HG03060 (cell line): ENCODE data around the gene UBL4A.

ENCODE experiments used
- ATAC-seq: cut with Tn5 transposase; IDR thresholded peaks from one replicate; pipeline ENCODE4 v1.9.1; 2021; ENCODE audit warnings: low read depth, moderate number of reproducible peaks; ENCODE audit not compliant: unreplicated experiment

Gene UBL4A

DNA sequence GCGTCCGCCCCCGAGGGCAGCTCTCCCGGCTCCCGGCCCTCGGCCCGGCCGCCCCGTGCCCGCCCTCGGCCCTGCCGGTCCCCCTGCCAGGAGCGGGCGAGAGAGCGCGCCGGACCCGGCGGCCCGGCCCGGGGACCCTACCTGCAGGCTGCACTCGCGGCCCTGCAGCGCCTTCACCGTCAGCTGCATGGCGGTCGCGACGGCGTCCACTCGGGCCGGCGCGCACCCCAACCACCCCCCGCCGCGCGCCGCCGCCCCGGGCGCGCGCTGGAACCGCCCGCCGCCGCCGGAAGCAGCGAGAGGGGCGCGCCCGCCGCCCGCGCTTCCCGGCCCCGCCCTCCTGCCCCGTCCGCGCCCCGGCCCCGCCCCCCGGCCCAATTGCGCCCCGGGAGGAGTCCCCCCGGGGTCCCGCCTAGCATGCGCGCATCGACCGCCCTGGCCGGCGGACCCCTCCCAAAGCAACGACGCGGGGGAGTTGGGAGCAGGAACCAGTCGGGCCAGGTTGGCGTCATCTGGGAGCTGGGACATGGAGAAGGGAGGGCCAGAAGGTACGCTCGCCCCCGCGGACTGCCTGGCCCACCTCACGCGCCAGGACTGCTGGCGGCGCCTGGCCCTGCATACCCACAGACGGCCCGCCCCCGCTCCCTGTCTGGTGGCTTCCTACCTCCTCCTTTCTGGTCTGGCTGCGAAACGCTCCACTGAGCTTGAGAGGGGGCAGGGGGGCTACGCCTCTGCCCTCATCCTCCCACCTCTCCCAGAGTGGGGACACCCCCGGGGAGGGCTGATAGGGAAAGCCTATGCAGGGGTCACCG lies at the start of gene UBL4A:
TSS of gene UBL4A (minus strand) at position 220 of the 812 bp plus-strand sequence. CDS start at position 189, 31 bp downstream.
- ATAC-seq = no peak

DNA sequence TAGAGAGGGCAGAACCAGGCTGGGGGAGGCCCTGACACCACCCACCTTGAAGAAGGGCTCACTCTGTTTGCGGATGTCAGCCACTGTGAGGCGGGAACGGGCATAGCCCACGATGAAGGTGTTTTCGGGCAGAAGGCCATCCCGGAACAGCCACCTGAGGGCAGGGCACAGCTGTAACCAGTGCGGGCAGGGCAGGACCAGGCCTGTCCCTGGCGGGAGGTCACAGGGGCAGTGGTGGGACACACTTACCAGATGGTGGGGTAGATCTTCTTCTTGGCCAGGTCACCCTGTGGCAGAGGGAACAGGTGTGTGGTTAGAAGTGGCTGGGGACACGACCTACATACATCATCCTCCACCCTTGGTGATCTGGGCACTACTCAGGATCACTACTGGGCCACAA lies 49.5 kb upstream of the UBL4A start:
- no peak for ATAC-seq

DNA sequence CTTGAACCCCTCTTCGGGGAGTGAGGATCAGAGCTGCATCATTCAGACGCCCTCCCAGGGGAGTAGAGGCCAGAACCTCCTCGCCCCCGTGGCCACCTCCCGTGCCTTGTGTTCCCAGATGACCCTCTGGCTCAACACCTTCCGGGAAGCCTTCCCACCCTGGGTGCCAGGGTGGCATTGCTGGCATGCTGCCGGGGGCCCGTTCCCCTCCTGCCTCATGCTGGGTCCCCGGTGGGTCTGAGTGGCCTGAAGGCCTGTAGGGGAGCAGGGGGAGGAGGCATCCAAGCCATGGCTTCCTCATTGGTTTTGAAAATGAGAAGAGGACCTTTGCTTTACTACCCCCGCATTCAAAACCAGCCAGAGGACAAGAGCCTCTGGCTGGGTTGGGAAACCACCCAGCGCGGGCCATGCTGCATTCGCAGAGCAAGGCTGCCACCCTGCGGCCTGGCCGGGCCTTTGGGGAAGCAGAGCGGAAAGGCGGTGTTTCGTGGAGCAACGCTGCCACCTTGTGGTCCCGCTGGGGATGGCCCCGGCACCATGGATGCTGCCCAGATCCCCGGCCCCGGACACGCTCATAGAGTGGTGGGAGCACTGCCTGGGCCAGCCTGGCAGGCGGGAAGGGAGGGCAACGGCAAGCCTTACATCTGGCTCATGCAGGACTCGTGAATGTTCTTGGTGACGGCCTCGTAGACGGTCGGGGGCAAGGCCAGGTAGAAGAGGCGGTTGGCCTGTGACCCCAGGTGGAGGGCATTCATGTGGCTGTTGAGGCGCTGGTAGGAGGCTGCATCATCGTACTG lies 48.3 kb upstream of the UBL4A start:
- no peak for ATAC-seq

DNA sequence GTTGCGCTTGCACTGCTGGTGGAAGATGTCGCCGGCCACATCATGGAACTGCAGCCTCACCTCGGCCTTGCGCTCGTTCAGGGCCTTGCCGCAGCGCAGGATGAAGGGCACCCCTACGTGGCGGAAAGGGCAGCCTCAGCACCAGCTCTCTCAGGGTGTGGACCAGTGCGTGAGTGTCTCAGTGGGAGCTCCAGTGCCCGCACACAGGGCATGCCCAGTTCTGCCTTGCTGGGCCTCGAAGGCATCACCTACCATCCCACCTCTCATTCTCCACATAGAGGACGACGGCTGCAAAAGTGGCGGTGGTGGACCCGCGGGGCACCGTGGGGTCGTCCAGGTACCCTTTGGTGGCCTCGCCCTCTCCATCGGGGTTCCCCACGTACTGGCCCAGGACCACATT lies 46.3 kb upstream of the UBL4A start:
- no peak for ATAC-seq

DNA sequence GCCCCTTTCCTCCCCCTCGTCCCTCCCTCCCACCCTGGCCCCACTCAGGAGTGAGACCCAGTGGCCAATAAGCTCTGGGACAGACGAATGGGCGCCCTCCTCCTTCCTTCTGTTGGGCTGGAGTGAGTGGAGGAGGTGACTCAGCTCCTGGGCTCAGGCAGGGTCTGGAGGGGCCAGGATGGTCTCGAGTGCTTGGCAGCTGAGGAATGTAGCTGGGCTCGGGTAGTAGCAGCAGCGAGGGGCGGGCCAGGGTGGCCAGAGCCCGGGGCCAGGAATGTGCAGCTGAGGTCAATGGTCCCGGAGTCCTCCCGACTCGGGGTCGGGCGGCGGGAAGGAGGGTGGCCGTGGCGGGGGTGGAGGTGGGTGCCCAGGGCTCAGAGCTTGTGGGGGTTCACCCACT lies 45.2 kb upstream of the UBL4A start:
- no peak for ATAC-seq

DNA sequence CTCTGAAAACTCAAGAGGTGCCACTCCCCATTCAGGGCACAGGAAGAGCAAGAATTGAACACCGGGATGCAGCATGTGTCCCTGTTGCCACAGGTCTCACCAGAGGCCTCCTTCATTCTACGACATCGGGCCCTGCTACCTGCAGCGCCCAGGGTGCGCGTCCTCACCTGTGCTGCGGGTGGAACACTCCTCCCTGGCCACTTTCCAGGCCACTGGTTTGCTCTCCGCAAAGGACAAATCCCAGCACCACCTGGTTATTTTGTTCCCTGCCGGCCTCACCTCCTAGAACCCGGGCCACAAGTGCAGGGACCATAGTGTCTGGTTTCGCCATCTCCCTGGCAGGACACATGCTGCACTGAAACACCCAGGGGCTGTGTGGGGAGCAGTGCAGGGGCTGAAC lies 43.9 kb upstream of the UBL4A start:
- ATAC-seq = no peak

DNA sequence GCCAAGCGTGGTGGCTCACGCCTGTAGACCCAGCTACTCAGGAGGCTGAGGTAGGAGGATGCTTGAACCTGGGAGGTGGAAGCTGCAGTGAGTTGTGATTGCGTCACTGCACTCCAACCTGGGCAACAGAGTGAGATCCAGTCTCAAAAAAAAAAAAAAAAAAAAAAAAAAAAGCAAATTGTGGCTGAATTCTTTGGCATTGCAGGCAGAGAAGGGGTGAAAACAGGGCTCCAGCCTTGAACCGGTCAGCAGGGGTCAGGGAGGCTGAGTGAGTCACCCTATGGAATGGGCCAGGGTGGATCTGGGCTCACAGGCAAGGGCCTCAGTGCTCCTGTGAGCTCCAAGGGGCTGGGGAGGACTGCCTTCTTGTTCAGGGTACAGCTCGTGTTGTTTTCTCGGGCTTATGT lies 42.8 kb upstream of the UBL4A start:
- ATAC-seq = no peak

DNA sequence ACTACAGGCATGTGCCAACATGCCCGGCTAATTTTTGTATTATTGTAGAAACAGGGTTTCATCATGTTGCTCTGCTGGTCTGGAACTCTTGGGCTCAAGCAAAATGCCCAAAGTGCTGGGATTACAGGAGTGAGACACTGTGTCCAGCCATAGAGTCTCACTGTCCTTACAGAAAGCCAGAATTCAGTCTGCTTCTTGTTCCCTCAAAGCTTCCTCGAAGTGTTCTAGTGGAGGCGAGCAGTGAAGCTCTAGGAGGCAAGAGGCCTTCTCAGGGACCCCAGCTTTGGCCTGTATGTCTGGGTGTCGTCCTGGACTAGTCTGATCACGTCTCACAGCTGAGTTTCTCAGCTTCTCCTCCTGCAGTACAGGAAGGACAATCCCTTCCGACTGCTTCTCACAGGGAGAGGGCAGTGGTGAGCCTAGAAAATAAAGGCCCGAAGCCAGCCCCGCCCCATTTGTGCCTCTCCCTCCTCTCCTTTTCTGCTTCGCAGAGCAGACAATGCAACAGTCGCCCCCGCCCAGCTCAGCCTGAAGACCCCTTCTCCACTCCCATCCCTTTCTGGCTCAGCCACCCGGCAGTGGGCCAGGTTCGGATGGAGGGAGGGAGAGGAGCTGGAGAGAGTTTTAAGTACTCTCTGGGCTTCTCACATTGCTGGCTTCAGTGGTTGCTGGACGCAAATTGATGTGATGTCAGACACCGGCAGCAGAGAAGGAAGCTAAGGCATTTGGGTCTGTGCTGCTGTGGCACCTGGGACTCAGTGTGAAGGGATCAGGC lies 40.7 kb upstream of the UBL4A start:
- no peak for ATAC-seq

DNA sequence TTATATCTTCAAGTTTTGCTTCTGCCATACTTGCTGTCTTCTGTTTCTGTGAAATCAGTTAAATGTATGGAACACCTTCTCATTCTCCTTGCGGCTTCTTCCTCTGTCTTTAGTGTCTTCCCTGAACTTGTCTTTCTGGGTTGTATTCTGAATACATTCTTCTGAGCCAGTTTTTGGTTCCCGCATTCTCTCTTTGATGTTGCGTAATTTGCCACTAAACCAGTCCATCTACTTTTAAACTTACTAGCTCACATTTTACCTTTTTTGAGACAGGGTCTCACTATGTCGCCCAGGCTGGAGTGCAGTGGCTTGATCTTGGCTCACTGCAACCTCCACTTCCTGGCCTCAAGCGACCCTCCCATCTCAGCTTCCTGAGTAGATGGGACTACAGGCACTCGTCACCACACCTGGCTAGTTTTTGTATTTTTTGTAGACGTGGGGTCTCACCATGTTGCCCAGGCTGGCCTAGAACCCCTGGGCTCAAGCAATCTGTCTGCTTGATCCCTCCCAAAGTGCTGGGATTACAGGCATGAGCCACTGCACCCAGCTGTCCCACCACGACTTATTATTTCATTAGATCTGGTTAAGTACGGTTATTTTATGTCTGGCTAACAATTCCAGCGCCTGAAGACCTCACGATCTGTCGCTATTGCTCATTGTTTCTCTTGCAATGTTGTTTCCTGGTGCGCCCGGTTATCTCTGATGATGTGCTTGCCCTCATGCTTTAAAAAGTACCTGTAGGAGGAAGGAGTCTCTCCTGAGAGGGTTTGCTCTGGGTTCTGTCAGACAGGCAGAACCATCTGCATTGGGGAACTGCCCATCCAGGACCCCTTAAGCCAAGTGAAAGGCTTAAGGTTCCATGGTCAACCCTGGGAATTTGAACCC lies 39.4 kb upstream of the UBL4A start:
- no peak for ATAC-seq

DNA sequence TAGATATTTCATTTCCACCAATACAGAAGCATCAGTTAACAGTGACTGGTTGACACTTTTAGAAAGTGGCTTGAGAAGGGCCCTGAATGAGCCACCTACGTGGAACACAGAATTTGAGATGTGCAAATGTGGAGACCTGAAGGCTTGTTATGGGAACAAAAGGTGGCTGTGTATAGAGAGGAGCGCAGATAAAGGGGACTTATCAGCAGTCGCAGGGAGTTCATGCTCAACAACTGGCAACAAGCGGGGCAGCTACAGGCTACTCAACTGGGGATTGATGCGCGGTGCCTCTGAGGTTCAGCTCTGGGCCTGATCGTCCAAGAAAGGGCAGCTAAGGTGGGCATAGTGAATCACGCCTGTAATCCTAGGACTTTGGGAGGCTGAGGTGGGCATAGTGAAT lies 33.0 kb upstream of the UBL4A start:
- no peak for ATAC-seq

DNA sequence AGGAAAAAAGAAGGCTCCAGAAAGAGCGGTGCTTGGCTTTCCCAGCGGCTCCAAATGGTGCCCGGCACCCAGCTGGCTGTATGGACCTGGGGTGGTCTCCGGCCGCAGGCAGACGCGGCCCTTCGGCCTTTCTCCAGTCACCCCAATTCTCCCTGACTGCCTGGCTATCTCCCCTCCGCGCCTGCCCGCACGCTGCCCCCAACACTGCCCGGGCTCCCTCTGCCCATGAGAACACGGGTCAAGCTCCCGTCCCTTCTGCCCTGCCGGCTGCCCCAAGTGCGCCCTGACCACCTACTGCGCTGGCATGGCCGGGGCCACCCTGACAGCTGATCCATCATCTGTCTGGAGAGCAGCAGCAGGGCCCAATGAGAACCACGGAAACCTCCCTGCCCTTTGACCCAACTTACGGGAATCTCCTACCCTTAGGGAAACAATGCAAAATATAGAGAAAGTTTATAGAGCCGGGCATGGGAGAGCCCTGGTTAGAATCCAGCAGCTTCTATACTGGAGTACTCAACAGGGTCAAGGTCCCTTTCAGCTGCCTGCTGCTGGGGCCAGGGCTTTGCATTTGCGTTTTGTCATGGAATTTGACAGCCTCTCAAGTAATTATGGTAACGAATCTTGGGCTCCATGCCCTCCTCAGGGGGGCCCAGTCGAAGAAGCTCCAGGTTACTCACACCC lies 30.8 kb upstream of the UBL4A start:
- no peak for ATAC-seq

DNA sequence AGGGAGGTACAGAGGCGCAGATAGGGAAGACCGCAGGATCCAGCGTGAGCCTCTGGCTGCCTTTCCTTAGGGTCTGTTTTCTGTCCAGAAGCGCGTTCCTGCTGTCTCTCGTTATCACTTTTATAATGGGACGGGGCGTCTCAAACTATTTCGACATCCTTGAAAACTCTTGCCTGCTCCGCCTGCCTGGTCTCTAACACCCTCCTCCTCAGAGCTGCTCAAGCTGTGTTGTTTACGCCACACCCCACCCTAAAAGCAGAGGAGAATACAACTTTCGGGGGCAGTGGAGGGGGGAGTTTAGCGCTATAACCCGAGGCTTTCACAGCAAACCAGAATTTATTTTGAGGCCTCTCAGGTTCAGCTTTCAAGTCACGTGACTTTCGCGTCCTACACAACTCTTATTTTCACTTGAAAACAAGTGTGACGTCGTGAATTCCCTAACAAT lies 30.3 kb upstream of the UBL4A start:
- no peak for ATAC-seq

DNA sequence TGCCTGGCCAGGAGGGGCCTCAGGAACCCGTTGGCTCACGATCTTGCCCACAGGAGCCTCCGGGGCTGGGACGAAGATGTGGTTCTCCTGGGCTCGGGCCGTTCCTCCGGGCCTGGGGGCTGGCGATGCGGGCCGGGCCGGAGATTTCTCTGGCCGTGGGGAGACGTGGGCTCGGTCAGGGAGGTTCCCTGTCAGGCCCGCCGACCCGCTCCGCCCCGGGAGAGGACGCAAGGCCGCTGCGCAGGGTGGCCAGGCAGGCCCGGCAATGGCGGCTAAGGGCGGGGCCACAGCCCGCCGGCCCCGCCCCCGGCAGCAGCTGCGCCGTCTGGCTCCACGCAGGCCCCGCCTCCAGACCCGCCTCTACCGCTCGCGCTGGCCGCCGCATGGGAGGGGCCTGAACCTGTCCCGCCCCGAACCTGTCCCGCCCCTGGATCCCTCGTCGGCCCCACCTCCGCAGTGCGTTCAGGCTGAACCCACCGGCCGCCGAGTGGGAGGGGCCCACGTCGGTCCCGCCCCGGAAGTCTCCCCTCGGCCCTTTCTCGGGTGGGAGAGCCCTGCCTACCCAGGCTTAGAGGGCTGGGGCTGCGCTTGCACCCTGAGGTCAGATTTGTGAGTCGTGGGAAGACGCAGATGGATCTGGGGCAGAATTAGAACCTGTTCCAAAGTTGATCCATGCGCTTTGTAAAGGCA lies 29.7 kb upstream of the UBL4A start, which contains the start of gene FAM3A:
TSS of gene FAM3A (minus strand) at position 267 of the 690 bp plus-strand sequence. CDS start 460 bp downstream, outside the sequence.
- peak; percentile 77 for ATAC-seq

DNA sequence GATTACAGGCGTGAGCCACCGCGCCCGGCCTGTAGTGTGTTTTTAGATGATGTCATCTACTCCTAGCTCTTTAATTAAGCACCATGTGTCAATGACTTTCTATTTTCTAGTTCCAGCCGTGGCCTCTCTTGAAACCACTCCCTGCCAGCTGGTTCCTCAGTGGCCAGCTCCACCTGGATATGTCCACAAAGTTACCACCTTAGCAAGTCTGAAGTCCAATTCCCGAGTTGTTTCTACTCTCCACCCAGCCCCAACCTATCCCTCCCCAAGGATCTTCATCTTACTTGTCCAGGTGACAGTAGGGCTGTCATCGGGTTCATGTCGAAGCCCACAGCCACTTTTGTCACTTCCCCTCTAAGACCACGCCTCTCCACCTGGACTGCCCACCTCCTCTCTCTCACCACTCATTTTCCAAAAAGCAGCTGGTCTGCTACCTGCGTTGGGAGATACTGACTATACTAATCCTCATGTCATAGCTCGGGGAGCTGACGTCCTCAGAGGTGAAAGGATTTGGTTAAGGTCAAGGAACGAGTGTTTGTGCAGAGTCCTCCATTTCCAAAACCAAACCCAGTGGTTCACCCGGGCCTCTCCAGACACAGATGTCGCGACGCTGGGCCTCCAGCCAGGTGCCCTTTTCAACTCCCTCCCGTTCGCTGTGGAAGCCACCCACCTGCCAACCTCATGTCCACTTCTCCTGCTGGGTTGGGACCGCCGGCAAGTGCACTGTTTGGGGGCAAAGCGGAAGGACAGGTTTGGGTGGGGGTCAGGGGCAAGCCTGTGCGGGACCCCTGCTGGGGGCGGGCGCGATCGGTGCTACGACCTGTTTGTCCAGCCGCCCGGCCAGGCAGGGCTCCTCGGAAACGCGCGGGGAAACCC lies 28.9 kb upstream of the UBL4A start:
- ATAC-seq = no peak

DNA sequence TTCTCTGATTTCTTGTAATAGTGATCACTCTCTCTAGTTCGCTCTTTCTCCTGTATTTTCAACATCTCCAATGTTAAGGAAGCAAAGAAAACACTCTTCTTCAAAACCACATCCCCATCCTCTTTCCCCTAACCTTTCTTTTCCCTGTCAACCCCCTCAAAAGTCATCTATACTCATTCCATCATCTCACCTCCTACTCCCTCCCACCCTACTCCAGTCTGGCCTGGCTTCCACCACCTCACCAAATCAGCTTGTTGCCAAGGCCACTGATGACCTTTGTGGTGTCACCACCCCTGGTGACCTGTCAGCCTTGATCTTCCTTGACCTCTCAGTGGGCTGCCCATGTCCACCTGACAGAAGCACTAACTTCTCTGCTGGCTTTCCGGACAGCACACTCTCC lies 27.3 kb upstream of the UBL4A start:
- ATAC-seq = no peak

DNA sequence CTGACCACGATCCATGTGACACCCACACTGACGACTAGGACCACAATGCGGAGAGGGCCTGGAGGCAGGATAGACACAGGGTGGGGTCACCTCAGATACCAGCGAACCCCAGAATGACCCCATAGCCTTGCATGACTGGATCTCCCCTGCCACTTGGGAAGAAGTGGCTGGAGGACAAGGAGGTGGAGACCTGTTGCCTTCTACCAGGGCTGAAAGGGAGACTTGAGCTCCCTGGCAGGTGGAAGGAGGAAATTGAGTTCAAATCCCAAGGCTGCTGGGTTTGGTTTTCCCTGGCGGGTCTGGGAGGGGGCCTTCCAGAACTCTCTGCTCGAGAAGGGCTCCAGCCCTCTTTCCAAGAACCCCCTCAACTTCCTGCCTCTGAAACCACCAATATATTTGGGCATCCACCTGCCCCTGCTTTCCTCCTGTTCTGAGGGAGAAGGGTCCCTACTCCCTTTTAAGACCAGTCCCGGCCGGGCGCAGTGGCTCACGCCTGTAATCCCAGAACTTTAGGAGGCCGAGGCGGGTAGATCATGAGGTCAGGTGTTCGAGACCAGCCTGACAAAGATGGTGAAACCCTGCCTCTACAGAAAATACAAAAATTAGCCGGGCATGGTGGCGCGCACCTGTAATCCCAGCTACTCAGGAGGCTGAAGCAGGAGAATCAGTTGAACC lies 26.6 kb upstream of the UBL4A start:
- ATAC-seq = no peak

DNA sequence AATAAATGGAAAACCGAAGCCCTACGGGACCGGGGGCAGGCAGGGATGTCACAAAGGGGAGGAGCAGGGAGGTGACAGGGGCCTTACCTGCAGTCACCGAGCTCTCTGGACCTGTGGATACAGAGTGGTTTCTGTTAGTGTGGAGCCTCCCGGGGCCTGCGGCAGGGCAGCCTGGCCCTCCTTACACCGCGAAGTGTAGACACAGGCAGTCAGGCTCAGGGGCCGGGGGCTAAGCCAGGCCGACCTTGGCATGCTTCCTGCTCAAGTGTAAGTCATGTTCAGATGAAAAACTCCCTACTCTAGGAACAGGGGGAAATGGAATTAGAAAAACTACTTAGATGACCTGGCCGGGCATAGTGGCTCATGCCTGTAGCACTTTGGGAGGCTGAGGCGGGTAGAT lies 25.3 kb upstream of the UBL4A start:
- ATAC-seq = no peak
